HG03469 (cell line): ENCODE results near the gene TLR8.
"Not testable (repeated sequence)": the region's sequence is repeated elsewhere in the genome, so short reads cannot be mapped to it uniquely, and the experiment has no call there.

Source experiments
- ATAC-seq: cut with Tn5 transposase; IDR thresholded peaks from one replicate; pipeline ENCODE4 v1.9.1; 2021; ENCODE audit warnings: mild to moderate bottlenecking, moderate library complexity, moderate number of reproducible peaks; ENCODE audit not compliant: unreplicated experiment

Gene TLR8

DNA sequence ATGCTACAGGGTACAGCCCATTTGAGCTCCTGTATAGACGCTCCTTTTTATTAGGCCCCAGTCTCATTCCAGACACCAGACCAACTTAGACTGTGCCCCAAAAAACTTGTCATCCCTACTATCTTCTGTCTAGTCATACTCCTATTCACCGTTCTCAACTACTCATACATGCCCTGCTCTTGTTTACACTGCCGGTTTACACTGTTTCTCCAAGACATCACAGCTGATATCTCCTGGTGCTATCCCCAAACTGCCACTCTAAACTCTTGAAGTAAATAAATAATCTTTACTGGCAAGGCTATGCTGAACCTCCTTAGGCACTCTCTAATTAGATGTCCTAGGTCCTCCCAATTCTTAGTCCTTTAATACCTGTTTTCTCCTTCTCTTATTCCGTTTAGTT lies 38.0 kb downstream of the TLR8 start:
- ATAC-seq = not testable (repeated sequence)

DNA sequence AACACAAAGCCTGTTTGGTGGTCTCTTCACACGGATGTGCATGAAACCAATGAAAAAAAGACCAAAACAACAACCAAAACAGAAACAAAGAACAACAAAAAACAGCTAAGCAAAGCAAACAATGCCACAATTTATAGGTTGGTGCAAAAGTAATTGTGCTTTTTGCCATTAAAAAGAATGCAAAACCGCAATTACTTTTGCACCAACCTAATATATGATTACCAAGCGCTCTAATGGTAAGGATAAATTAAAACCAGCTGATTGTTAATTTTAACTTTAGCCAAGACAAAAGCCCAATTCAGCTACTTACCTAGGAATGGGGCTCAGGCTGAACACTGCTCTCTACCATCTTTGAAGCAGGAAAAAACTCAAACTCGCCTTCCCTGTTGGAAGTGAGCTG lies 39.1 kb downstream of the TLR8 start:
- ATAC-seq = no peak

DNA sequence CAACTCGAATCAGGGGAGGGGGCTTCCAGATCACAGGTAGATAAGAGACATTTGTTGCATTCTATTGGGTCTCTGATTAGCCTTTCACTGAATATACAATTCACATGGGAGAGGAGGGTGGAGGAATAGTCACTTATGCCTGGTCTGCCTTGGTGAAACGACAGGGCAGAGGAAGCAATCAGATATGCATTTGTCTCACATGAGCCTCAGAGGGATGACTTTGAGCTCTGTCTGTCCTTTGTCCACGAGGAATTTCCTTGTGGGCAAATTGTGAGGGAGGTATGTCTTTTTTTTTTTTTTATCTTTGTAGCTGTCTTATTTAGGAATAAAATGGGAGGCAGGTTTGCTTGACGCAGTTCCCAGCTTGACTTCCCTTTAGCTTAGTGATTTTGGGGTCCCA lies 40.0 kb downstream of the TLR8 start:
- no peak for ATAC-seq

DNA sequence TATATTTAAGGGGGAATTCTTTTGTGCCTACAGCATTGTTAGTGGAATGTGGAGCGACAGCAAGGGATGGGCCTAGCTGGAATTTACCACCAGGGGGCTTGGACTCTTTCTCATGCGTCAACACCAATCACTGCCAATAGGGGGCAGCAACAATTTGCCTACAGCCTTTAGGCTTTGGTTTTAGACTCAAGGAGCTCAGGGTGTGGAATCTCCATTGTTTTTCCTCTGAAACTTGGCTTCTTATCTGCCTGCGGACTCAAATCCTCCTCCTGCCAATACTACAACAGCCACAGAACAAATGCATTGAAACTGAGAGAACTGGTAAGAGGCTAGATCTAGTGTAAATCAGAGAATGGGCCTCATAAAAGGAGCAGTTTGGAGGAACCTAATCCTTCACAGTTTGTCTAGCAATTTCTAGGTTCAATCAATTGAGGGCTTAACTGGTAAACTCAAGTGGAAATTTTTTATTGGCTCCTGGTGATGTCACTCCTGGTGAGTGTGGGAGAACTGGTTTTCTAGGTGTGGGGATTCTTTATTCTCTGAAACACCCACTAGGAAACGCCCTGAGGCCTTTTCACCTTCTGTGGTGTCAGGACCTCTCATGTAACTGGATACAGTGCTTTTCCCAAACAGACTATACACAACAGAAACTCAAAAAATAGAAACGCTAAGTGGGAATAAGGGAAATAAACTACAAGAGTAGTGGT lies 40.6 kb downstream of the TLR8 start:
- ATAC-seq = no peak

DNA sequence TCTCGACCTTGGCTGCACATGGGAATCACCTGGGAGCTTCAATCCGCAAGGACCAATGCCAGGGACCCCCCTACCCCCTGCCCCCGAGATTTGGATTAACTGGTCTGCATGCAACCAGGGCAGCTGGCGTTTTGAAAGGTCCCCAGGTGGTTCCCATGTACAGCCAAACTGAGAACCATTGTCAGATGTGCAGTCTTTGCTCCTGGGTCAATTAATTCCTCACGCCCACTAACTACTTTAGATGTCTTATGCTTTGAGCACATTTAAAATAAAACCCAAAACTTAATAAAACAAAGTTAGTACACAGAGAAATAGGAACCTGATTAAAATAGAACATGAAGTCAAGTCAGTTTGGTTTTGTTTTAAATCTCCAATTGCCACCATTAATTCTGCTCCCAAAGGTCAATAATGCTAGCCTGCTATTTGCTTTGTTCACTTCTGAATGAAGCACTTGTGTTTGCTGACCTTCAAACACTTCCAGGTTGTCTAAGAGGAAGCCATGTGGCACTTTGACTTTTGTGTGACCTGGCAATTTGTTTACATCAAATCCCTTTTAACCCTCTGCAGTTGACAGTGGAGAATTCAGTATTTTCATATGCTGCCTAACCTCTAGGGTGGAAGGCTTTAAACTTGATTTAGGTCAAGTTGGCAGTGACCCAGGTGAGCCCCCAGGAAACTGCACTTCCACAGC lies 41.3 kb downstream of the TLR8 start:
- ATAC-seq = no peak

DNA sequence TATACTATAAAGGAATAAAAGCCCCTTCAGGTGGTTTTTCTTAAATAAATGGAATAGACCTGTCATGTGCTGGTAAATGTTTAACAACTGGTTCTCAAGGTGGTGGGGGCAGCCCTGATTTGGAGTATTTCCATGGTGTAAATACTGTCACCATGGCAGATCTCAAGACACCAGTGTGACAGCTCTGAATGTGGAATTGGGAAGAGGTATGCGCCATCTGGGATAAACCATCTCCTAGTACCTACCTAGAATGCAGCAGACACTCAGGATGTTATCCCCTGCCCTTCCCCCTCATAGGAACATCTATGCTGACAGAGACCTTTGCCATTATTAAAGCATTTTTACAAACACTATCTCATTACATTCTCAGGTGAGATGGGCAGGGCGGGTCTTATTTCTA lies 42.1 kb downstream of the TLR8 start:
- ATAC-seq = no peak

DNA sequence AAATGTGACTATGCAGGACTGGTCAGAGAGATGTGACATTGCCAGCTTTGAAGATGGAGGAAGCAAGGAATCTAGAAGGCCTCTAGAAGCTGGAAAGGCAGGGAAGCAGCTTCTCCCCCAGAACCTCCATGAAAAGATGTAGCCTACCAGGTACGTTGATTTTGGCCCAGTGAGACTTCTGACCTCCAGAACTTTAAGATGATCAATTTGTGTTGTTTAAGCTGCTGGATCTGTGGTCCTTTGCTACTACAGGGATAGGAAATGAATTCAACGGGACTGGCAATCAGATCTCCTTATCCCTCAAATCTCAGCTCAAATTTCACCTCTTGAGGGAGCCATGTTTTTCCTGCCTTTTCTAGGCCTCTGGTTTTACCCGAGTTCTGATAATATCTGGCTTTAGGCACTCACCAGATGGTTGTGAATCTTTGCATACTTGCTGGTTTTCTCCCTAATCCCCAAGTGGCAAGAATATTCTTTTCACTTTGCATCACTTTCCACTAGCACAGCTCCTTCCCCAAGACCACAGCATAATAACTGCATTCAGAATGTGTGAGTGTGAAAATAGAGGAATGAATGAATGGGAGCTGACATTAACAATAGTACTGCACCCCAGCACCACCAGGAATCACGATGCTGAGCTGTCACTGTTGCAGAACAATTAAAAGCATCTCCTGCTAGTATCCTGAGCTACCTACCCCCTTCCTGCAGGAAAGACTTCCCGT lies 42.9 kb downstream of the TLR8 start:
- no peak for ATAC-seq

DNA sequence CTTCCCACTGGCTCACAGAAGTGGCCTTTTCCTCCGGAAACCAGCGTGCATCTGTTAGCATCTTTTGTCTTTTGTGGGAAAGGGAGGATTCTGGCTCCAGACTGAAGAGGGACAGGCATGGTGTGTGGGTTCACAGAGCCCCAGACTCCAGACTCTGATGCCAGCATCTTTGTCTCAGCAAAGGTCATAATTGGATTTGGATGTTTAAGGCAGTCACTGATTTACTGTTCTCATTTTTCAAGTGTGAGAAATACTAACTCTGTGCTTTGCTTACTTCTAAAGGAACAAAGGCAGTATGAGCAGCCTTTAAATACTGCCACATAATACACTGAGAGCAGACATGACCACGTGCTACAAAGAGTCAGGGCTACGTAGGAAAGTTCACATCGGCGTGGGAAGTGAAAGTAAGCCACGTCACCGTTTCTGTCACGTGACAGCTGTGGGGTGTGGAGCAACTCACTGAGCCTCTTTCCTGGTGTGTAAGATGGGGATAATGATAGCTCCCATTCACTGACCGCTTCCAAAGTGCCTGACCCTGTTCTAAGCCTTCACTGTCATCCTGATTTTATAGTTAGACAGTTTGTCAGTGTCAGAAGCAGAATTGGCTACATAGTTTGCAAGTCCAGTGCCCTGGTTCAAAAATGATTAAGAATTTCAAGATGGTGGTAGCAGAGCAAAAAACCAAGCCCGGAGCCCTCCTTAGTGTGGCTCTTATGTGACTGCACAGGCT lies 43.7 kb downstream of the TLR8 start:
- ATAC-seq = peak; percentile 38

DNA sequence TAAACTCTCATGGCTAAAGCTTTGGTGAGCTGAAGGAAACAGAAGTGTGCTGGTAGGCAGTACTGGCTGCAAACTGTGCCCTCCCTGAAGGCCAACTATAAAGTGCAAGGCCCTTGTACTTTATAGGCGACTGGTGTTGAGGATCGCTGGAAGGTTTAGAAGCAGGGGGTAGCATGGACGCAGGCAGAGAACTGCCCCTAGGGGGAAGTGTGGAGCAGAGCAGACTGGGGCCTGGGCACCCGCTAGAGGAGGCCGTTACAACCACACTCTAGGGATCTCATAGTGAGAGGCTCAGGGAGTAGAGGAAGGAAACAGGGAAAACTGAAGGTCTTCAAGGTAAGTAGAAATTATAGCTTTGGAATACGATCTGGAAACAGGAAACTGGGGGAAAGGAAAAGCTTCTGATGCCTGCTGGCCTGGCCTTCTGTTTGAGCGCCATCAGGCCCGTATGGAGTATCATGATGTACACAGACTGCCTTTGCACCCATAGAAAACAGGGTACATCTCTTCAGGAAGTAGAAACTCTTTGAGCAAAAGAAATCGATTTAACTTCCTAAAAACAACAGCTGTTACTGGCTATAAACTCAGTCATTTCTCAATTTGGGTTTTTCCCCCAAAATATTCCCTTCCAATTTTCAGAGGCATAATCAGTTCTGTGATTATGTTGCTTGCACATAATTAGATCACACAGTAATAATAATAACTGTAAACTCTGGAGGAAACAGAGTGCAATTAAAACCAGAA lies 44.6 kb downstream of the TLR8 start:
- peak; percentile 28 for ATAC-seq

DNA sequence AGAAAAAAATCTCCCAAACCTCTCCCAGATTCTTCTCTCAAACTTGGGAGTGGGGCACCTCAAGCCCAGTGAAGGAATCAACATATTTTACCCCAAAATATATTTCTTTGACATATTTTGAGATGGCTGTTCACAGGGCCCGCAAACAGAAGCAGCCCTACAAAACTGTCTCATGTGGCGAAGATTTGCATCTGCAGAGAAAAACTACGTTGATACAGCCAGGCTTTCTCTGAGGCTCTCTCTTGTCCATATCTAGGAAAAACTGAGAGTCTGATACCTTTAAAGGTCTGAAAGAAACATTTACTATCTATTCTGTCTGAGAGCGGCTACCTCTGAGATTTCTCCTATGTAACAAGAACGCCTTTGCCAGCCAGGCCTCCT lies 45.2 kb downstream of the TLR8 start:
- ATAC-seq = no peak

DNA sequence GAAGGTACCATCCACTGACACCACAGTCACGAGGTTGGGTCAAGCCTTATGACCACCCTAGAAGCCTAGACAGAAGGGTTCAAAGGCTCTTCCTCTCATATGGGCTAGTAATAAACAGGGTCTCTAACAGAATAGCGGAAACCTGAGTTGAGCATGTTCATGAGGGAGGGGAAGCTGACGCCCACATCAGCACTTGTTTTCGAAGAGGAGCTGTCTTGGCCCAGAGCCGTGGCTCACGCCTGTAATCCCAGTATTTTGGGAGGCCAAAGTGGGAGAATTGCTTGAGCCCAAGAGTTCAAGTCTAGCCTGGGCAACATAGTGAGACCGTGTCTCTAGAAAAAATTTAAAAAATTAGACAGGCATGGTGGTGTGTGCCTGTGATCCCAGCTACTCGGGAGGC lies 47.0 kb downstream of the TLR8 start:
- ATAC-seq = no peak

DNA sequence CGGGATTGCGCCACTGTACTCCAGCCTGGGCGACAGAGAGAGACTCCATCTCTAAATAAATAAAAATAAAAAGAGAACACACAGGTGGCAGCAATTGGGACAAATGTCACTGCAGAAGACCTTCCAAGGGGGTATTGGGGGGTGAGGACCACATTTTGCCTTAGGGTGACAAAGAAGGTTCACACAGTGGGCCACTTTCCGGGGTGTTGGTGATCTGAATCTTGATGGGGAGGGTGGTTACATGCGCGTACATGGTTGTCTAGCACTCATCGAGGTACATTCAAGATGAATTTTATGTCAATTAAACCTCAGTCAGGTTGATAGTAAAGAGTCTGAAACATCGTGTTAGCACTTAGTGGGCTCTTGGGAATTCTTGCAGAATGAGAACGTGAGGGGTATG lies 48.0 kb downstream of the TLR8 start:
- ATAC-seq = no peak

DNA sequence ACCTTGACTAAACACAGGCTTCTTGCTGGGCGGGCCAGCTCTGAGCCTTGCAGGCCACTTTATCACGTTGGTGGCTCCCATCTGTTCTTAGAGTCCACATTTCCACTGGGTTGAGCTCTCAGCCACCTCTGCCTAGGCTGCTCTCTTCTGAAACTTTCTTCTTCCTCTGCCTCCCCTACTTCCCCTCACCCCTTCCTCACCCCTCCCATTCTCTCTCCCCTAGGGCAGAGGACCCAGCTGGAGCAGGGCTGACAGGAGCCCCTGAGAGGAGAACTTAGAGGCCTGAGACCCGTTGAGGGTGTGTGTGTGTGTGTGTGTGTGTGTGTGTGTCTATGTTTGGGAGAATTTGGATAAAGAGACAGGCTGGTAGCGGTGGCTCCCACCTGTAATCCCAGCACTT lies 48.6 kb downstream of the TLR8 start:
- no peak for ATAC-seq

DNA sequence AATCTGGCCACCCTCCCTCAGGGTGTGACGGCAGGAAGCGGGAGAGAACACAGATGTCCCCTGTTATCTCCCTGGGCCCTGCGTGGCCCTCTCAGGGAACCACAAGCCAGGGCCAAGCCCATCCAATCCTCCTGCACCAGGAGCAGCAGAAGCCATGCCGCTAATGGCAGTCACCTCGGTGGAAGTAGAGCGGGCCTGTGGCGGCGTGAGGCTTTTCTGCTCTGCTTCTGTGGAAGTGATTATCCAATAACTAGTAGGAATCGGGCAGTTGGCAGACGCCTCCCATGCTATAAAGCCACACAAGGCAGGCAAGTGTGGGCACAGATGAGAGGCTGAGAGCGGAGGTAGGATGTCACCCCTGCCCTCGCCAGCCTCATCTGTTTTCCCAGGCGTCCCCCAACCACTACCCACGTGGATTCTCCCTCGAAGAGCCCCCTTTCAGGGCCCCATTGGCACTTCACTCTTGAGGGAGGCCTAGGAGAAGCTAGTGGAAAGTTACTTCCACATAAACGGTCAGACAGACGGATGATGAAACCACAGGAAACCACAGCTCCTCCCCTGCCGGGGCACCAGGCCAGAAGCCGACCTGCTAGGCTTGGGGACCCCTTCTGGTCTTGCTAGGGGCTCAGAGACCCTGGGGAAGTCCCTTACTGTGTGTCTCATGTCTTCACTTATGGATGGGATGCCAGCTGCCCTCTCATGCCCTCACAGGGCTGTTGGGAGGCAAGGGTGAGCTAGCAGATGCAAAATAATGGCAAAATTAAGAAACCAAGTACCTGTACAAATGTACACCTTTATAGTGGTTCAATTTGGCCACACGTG lies 49.7 kb downstream of the TLR8 start:
- peak; percentile 28 for ATAC-seq

DNA sequence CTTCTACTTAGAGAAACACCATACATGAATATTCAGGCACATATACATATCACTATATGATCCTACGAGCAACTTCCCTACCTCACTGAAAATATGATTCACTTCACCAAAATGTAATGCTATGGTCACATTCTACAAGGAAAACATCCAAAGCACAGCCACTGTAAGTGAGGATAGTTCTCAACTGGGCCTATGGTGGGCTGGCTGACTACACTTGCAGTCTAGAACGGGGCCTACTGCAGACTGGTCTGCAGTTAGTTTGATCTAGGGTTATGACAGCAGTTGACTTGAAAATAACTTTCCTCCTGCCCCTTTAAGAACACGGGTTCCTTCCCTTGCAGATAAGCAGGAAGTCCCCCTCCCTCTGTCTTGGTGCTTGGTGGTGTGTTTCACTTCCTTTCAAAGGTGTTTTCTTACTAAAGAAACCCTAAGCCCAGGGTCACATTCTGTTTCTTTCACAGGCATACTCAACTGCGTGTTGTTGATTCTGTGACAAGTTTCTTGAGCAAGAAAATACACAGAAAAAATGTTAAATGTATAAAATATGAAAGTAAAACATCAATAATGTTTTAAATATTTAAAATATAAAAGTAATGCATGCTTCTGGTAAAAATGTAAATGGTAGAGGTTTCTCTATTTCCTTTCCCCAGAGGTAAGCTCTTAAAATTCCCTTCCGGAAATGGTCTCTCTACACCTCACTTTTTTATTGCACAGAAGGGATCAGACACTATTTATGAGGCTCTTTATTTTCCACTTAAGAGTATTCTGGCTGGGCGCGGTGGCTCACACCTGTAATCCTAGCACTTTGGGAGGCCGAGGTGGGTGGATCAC lies 50.5 kb downstream of the TLR8 start:
- peak; percentile 28 for ATAC-seq

DNA sequence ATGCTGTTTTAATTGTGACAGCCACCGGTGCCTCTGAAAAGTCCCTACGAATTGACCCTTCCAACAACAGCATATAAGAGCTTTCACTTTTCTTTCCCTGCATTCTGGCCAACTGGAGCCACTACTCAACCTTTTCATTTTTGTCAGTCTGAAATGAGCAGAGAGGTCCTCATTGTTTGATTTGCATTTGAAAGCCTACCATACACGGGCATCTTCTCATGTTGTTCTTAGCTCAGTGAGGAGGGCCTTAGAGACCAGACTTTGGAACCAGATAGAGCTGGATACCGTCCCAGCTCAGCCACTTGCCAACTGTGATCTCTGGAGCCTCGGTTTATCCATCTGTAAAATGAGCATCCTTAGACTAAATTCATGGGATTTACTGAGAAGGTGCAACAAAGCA lies 51.6 kb downstream of the TLR8 start:
- no peak for ATAC-seq

DNA sequence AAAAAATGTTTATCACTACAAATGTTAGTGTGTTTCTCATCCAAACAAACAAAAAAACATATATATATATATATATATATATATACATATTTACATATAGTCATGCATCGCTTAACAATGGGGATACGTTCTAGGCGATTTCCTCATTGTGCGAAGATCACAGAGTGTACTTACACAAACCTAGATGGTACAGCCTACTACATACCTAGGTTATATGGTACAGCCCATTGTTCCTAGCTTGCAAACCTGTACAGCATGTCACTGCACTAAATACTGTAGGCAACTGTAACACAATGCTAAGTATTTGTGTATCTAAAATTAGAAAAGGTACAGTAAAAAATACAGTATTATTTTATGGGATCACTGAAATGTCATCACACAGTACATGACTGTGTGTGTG lies 52.0 kb downstream of the TLR8 start:
- no peak for ATAC-seq

DNA sequence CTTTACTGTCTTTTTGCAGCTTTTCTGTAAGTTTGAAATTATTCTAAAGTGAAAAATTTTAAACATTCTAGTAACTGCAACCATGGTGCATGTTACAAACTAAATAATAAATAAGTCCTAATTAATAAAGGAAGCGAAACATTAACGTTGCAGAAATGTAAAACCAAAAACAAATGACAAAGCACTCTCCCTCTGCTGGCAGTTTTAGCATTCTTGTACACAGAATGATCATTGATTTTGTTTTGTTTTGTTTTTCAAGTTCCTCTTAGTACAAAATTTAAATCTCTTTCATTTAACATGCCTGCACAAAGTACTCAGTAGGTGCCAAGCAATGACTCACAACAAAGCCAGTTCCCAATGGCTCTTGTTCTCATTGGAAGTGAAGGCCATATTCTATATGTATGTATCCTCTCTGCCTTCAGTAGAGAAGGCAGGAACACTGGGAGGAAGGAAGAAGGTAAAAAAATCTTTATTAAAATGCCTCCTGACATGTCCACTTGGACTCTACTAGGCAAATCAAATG lies 54.8 kb downstream of the TLR8 start:
- ATAC-seq = no peak

DNA sequence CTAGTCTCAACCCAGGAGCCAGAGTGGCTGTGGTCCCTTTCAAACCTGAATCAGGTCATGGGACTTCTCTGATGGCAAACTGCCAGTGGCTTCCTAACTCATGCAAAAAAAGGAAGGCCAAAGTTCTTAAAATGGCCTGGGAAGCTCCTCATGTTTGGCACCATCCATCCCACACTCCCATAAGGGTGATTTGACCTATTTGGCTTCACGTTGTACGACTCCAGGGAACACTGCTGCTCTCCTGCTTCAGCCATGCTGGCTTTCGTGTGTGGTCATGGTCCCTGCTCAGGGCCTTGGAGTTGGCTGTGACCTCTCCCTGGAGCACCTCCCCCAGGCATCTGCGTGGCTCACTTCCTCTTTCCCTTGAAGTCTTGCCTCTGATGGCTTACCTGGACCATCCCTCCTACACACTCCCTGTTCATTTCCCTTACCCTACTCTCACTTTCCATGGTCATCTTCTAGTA lies 55.7 kb downstream of the TLR8 start:
- ATAC-seq = no peak
